ENCODE data around the gene CIDEB.

DNA sequence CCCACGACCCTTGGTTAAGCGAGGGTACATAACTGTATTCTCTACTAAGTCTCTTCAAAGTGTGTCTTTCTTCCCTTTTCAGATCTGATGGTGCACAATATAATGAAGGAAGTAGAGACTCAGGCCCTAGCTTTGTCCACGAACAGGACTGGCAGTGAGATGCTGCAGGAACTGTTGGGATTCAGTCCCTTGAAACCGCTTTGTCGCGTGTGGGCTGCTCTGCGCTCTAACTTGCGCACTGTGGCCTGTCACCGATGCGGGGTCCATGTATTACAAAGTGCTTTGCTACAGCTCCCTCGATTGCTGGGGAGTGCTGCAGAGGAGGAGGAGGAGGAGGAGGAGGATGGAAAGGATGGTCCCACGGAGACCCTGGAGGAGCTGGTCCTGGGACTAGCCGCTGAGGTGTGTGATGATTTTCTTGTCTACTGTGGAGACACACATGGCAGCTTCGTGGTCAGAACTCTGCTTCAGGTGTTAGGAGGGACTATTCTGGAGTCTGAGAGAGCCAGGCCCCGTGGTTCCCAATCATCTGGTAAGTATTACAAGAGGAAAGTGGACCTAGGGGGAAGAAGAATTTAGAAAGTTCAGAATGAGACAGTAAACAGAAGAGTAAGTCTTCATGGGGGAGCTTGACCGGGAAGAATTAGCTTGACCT is 7.3 kb downstream of the CIDEB start:
- TF ChIP-seq GATA2 (IDR thresholded peaks at IDR 0.05; ENCODE audit: low read depth, low read length) (no peak), GATA3 (IDR thresholded peaks at IDR 0.05; ENCODE audit: low read depth, low read length) (no peak)
